Stimulated activated CD4-positive, alpha-beta T cell treated with anti-CD3 and anti-CD28 coated beads, Interleukin-15, amount 100 ng/mL, for 1 hour (primary cell): ENCODE measurements around the gene LSG1.
A peak's percentile ranks its signal among the peaks of the same experiment; 100 is the strongest.

Source experiments
- DNase-seq, 2 donors: peaks; one replicate each; pipeline ENCODE4 v3.0.0-alpha.2; 2020; ENCODE audit warnings: low read depth in 1 of 2, low spot score in 1 of 2

LSG1 gene

GRCh38 chr3:194687638-194688199 lies 15.7 kb upstream of the LSG1 start:
- DNase-seq = peak; percentile 40 to 70

DNA sequence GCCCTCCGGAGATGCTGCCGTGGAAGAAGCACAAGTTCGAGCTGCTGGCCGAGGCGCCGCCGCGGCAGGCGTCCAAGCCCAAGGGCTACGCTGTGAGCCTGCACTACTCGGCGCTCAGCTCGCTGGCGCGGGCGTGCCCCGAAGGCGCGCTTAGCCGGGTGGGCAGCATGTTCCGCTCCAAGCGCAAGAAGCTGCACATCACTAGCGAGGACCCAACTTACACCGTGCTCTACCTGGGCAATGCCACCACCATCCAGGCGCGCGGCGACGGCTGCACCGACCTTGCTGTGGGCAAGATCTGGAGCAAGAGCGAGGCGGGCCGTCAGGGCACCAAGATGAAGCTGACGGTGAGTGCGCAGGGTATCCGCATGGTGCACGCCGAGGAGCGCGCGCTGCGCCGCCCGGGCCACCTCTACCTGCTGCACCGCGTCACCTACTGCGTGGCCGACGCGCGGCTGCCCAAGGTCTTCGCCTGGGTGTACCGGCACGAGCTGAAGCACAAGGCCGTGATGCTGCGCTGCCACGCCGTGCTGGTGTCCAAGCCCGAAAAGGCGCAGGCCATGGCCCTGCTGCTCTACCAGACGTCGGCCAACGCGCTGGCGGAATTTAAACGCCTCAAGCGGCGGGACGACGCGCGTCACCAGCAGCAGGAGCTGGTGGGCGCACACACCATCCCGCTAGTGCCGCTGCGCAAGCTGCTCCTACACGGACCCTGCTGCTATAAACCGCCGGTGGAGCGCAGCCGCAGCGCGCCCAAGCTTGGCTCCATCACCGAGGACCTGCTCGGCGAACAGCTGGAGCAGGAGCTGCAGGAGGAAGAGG lies 15.0 kb upstream of the LSG1 start:
- peak in 1 of 2 donors; percentile 27 for DNase-seq

DNA sequence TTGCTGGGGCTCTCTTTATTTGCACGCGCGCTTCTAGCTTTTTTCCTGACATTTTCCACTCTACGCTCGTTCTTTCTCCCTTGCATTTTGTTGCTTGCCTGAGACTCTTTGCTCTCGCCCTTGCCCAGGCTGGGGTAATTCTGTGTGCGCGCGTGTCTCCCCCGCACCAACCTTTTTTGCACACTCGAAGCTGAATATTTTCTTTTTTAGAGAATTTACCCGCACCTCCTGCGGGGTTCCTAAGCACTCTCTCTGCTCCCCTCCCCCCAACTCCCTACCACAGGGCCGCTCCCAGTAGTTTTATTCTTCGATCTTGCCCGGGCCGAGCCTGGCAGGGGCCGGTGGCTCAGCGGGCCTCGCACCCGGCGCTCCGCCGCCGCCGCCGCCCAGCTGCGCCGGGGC lies 14.4 kb upstream of the LSG1 start:
- DNase-seq = peak in 1 of 2 donors; percentile 12

DNA sequence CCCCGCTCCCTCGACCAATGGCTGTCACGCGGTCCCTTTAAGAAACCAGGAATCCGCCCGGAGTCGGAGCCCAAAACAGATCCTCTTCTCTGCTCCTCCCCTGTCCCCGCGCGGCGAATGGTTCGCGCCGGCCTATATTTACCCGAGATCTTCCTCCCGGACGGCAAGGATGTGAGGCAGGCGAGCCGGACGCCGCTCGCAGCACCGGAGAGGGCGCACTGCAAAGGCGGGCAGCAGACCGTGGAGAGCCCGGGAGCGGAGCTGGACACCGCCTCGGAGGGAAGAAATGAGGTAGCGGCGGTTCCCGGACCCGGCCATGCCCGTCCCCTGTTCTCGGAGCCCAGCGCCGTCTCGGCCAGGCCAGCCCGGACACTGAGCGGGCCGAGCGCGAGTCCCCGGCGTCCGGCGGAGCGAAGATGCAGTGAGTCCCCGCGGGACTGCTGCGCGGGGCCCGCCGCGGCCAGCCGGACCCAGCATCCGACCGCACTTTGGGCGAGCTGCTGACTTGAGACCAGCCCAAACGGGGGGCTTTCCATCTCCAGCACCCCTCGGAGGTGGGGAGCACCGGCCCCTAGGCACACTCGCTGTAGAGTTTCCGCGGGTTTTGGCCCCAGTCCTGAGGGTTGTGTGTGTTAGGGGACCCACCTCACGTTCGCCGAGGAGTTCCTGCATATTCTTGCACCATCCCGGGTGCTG lies 13.9 kb upstream of the LSG1 start, which contains the start of gene FAM43A:
TSS of gene FAM43A (plus strand) at position 166 of the 696 bp plus-strand sequence. CDS start 944 bp downstream, outside the sequence.
- DNase-seq = peak; percentile 48 to 62

GRCh38 chr3:194685065-194685717 lies 13.2 kb upstream of the LSG1 start:
- DNase-seq = no peak

DNA sequence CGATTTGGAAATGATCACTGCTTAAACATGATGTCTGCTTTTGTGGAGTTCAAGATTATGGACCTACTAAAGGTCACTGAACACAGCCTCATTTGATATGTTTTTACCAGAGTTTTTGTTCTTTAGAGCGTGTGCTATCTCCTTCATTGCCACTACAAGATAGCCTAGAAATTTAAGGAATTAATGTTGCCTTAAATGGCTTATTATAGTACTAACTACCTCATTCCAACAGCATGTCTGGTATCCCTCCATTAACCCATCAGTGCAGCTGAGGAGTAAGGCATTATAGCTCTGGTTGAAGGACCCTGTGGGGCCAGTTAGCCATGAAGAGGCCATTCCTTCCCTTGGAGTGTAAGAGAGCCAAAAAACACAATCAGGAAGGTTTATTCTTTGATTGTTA lies 11.4 kb upstream of the LSG1 start:
- no peak for DNase-seq

DNA sequence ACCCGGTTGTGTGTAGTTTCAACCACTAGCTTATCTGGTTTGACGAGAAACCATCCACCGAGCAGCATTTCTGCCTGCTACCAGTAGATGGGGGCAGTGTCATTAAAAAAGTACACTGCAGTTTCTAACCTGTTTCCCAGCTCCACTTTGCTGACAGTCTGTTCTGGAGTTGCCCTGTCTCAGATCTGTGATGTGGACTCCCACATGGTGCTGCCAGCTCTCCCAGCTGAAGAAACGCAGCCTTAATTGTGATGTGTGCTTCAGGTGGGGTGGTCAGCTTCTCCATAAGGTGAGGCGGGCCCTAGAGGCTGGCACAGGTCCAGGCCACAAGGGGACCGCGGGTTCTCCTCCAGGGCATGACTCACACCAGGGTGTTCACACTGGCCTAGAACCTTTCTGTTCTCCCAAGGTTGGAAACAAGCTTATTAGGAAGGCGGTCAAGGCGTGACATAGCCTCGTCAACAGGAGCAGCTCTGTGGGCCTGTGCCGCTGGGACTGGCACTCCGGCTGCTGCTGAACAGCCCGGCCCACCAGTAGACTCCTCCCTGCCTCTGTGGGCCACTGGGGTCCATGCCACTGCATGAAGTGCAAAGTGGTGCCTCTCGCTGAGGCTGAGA lies 10.8 kb upstream of the LSG1 start:
- DNase-seq = peak; percentile 13 to 49

- no peak for DNase-seq
These were observed 10.2 kb upstream of the LSG1 start for GRCh38 chr3:194682189-194682693.

DNA sequence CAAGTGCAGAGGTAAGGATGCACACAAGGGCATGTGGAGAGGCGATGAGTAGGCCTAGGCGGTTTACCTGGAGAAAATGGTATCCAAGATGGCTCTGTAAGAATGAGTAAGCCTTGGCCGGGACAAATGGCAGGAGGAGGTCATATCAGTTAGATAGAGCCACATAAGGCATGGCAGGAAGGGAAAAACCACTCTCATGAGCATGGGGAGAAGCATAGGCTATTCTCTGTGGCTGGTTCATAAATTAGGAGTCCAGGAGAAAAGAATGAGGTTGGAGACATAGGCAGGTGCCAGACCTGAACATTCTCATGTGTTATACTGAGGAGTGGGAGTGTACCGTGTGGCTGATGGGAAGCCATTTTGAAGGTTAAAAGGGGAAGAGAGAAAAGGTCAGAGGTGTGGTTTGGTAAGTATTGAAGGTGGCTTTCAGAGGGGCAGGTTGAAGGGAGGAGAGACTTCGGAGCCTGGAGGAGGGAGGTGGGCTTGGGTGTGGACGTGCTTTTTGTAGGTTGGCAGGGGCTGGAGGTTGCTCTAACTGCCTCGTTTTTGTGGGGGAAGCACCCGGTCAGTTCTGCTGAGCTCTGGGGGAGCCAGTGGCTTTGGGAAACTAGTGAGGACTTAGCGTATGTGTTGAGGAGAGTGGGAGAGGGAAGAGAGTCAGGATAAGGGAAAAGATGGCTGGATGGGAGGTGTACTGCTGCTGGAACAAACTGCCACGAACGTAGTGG lies 9.1 kb upstream of the LSG1 start:
- DNase-seq = no peak

DNA sequence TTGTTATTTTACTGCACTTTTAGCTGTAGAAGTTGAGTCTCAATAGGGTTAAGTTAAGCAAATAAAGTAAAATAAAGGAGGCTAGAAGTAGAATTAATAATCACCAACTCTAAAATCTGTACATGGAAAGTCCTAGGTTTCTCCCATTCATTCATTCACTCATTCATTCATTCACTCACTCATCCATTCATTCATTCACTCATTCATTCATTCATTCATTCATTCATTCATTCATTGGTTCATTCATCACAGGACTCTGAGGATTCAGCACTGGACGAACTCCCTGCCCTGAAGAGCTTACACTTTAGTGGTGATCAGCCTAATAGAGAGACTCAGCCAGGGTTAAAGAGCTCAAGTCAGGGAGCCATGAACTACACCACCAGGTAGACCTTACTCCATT lies 4.5 kb upstream of the LSG1 start:
- DNase-seq = no peak

DNA sequence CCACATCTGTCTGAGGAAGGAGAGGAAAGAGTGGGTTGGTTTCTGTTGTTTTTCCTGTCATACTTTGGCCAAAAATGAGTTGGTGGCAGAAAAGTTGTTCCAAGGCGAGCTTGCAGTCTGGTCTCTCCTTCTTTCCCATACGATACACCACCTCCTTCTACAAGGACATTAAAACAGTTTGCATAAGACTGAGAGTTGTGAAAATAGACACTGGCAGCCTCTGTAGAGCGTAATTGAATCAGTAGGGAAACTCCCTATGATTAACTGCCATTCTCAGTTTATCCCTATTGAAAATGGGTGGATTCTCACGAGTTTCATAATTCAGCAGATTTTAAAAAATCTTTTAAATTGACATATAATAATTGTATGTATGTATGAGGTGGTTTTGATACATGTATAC lies 3.7 kb upstream of the LSG1 start:
- no peak for DNase-seq

DNA sequence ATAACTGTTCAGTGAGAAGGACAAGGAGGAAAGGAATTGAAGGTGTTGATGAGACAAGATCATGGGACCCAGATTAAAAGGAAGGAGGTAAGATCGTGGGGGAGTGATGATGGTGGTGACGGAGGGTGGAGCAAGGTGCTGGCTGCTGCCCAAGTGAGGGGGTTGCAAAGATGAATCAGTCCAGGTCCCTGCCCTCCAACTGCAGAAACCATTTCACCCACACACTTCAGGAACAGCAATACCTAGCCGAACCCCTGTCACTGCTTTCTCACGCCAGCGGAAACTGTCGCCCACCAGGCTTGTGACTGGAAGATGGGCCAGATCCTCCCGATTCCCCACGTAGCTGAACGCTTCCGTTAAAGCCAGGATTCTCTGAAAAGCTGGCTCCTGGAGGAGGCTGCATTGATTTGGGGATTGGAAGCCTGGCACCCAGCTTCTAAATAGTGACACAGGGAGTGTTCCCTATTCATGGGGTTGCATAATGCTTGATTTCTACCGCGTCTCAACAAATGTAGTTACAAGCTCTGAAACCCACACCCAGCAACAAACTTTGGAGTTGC lies 3.2 kb upstream of the LSG1 start:
- peak in 1 of 2 donors; percentile 56 for DNase-seq

DNA sequence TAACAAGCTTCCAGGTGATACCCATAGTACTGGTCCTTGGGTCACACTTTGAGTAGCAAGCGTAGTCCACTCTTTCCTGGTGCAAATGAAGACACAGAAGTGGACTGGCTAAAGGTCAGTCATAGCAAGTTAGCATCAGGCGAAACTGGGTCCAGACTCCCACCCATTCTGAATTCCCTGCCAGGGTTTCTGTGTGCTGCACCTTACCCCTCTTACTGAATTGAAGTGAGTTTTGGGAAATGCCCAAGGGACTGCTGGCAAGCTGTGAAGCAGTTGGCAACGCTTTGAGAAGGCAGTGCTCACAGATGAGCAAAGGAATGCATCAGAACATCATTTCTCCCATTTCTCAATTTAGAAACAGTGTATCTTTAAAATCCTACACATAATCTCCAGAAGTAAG lies 1.8 kb upstream of the LSG1 start:
- no peak for DNase-seq

DNA sequence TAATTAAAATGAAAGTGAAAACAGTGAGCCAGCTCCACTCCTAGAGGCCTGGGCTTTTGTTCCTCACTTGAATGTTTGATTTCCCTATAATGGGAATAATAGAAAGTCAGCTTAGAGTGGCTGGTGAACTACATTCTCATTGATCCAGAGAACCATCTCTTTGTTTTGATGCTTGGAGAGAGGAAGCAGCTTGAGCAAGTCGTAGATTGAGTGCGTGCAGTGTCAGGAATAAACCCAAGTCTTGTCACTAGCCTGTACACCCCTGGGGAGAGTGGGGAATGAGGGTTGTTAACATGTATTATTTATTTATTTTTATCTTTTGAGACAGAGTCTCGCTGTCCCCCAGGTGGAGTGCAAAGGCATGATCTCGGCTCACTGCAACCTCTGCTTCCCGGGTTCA lies 885 bp upstream of the LSG1 start:
- DNase-seq = no peak

DNA sequence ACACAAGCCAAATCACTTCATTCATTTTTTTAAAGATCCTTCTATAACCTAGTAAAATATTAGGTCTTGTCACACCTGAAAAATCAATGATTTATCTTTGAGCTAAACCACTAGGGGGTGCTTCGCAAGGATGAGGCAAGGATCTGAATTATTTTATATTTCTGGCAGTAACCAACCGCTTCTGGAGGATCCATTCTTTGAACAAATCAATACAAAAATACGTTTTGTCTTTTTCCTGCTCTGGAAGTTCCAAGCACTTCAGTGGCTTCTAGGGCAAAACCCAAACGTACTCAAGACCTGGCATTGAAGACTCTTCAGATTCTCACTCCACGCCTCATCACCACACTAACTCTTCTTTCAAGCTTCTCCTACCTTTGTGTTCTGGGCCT lies 486 bp downstream of the LSG1 start:
- no peak for DNase-seq

DNA sequence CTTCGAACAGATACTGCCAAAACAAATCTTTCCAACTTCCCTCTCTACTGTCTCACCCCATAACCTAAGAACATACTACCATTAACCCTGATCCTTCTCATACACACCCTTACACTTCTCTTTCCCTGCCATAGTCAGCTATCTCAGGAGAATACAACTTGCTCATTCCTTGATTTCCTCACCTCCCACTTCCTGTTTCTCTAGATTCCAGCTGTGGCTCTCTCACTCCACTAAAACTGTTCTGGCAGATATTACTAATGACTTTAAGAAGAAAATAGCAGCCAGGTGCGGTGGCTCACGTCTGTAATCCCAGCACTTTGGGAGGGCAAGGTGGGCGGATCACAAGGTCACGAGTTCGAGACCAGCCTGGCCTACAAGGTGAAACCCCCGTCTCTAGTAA lies 4.6 kb downstream of the LSG1 start:
- no peak for DNase-seq

DNA sequence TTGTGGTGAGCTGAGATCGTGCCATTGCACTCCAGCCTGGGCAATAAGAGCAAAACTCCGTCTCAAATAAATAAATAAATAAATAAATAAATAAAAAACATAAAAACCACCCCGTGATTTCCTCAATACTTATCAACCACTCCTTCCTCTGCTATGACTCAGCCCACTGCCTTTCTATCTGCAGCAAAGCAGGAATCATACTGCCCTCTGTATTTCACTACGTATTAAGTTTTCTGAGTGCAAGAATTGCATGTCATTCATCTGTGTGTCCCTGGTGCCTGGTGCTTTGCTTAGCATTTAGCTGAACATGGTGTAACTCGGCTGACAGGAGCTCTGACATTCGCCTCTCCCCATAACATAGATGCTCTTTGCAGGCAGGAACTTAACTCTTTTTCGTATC lies 7.1 kb downstream of the LSG1 start:
- no peak for DNase-seq

- no peak for DNase-seq
These were observed 10.0 kb downstream of the LSG1 start for GRCh38 chr3:194661946-194662345.

- no peak for DNase-seq
These were observed 10.6 kb downstream of the LSG1 start for GRCh38 chr3:194661374-194661773.

DNA sequence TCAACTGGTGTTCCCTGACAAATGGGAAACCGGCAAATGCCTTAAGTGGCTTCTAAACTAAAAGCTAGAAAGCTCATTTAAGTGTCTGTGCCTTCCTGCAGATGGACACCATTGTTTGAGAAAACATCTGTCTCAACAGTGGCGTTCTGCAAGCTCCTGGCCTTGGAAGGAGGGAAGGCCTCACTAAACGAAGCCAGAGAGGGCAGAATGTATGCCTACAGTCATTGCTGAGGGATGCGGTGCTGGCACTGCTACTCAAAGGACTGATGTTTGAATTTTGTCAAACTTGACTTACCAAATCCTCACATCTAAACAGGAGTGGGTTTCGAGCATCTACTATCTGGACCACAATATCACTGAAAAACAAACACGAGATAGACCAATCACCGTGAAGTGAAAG lies 12.2 kb downstream of the LSG1 start:
- DNase-seq = no peak
